Endothelial cell of umbilical vein (primary cell): ENCODE measurements around the gene SP2.

Experiments used
- CTCF ChIP-seq, 2 donors: IDR thresholded peaks; 1 replicate in 1 of 2; 2 replicates in 1 of 2; pipeline ENCODE4 v1.5.1; 2011; ENCODE audit warnings: low read length in 2 of 2, mild to moderate bottlenecking in 2 of 2, moderate library complexity in 2 of 2, control low read depth in 1 of 2, inconsistent platforms in 1 of 2, low read depth in 1 of 2; ENCODE audit not compliant: insufficient read depth in 1 of 2; ENCODE audit errors: extremely low read depth in 1 of 2
- EZH2 ChIP-seq: IDR thresholded peaks from 2 replicates; pipeline ENCODE4 v1.6.1; 2012; ENCODE audit warnings: borderline replicate concordance, low read depth, mild to moderate bottlenecking, moderate library complexity, low read length, inconsistent platforms; ENCODE audit not compliant: severe bottlenecking
- MAX ChIP-seq: IDR thresholded peaks from 2 replicates; pipeline ENCODE4 v1.6.1; 2011; ENCODE audit not compliant: insufficient read depth, insufficient read length
- MYC ChIP-seq: IDR thresholded peaks from one replicate; pipeline ENCODE4 v1.6.1; 2011; ENCODE audit warnings: mild to moderate bottlenecking, low read depth, low read length

GRCh38 chr17:47857551-47858455, 38.2 kb upstream of the SP2 start:
- no peak for TF ChIP-seq CTCF (IDR thresholded peaks at IDR 0.05; ENCODE audit: extremely low read depth in 1 of 2, insufficient read depth in 1 of 2, low read depth in 1 of 2, low read length in 2 of 2)
- no peak for TF ChIP-seq MYC
- no peak for TF ChIP-seq MAX
- TF ChIP-seq EZH2: no peak
